Thymus (tissue), 11 donors: ENCODE results near the gene EYS. TPM values are rescaled to one million over a fixed set of nuclear protein-coding genes. Genes with fewer than 3 reads are reported as not detected.
"Not testable (repeated sequence)": the region's sequence is repeated elsewhere in the genome, so short reads cannot be mapped to it uniquely, and the experiment has no call there.

ENCODE experiments used
- DNase-seq, 9 donors: peaks; one replicate each; pipeline ENCODE4 v3.0.0-alpha.2; 2013; ENCODE audit warnings: low spot score in 9 of 9, low read depth in 6 of 9, missing footprints in 1 of 9
- H3K27ac ChIP-seq, 2 donors: one replicate each; pipeline ENCODE4 v1.5.1; 2013; ENCODE audit warnings: control low read depth in 1 of 2, low read depth in 1 of 2, low read length in 1 of 2, mild to moderate bottlenecking in 1 of 2, moderate library complexity in 1 of 2
- H3K27me3 ChIP-seq, 2 donors: one replicate each; pipeline ENCODE4 v1.5.1; 2013; ENCODE audit warnings: low read length in 1 of 2; ENCODE audit not compliant: control insufficient read depth in 2 of 2, insufficient read depth in 1 of 2
- H3K36me3 ChIP-seq, 2 donors: one replicate each; pipeline ENCODE4 v1.5.1; 2013; ENCODE audit warnings: low read length in 1 of 2, mild to moderate bottlenecking in 1 of 2, moderate library complexity in 1 of 2; ENCODE audit not compliant: control insufficient read depth in 2 of 2, insufficient read depth in 2 of 2
- H3K4me1 ChIP-seq, 2 donors: one replicate each; pipeline ENCODE4 v1.5.1; 2013; ENCODE audit warnings: low read length in 2 of 2; ENCODE audit not compliant: control insufficient read depth in 2 of 2, insufficient read depth in 2 of 2
- H3K4me3 ChIP-seq, 2 donors: one replicate each; pipeline ENCODE4 v1.5.1; 2013; ENCODE audit warnings: low read length in 2 of 2, control low read depth in 1 of 2, mild to moderate bottlenecking in 1 of 2
- H3K9me3 ChIP-seq, 2 donors: one replicate each; pipeline ENCODE4 v1.5.1; 2013; ENCODE audit warnings: low read length in 1 of 2, mild to moderate bottlenecking in 1 of 2; ENCODE audit not compliant: control insufficient read depth in 2 of 2, insufficient read depth in 1 of 2
- WGBS: extraction: QIAGEN DNeasy Blood & Tissue Kit; methylation state at CpG from one replicate; pipeline ENCODE4 v1.1.7; 2013; 5-methylcytosine and 5-hydroxymethylcytosine counted together
- polyA plus RNA-seq: library from polyadenylated mRNA; stranded (reverse); fragments of 200-250 nt; gene quantifications from one replicate; pipeline ENCODE4 v1.2.3, GENCODE V29; 2013
- total RNA-seq: library from RNA; stranded (reverse); fragments of 120-200 nt; gene quantifications from one replicate; pipeline ENCODE4 v1.2.4, GENCODE V29; 2013
- donor health status: healthy.

EYS gene
- total and polyA plus RNA-seq, 2 donors = 0.05 to 0.28 TPM

DNA sequence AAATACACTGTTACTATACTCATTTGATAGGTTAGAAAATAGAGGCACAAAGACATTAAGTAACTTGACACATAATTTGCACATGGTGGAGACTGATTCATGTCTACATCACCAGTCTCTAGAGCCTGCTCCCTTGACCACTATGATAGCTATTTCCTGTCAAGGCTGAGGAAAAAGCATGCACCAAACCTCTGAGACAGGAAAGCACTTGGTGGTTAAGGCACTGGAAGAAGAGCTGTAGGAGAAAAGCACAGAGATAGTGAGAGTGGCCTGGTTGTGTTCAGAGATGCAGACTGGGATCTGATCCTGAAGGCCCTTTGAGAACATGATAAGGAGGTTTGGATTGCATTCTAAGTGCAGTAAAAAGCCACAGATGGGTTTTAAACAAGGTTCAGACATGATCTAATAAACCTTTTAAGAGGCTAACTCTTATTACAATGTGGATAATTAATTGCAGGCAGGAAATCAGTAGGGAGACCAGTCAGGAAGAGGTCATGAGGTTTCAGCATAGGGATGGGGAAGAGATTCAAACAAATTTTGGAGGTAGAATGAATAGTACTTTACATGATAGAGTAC lies 1902.6 kb downstream of the EYS start:
- Histone ChIP-seq H3K4me1 (no peaks in the 10 kb centered on the region), H3K27me3 (no peaks in the 10 kb centered on the region), H3K36me3 (no peaks in the 10 kb centered on the region), H3K27ac (no peak overlapping the region), H3K4me3 (no peak overlapping the region), H3K9me3 (no peaks in the 10 kb centered on the region)
- DNase-seq = no peak

- over 99% methylated on average over 2 of the region's 2 CpGs for WGBS
- no peak overlapping the region for H3K27ac ChIP-seq
- H3K4me1 ChIP-seq = no peaks in the 10 kb centered on the region
- H3K27me3 ChIP-seq = no peaks in the 10 kb centered on the region
- no peaks in the 10 kb centered on the region for H3K36me3 ChIP-seq
- no peaks in the 10 kb centered on the region for H3K9me3 ChIP-seq
- H3K4me3 ChIP-seq = no peak overlapping the region
- DNase-seq = no peak
These were observed 1903.7 kb downstream of the EYS start for GRCh38 chr6:63803371-63803770.

DNA sequence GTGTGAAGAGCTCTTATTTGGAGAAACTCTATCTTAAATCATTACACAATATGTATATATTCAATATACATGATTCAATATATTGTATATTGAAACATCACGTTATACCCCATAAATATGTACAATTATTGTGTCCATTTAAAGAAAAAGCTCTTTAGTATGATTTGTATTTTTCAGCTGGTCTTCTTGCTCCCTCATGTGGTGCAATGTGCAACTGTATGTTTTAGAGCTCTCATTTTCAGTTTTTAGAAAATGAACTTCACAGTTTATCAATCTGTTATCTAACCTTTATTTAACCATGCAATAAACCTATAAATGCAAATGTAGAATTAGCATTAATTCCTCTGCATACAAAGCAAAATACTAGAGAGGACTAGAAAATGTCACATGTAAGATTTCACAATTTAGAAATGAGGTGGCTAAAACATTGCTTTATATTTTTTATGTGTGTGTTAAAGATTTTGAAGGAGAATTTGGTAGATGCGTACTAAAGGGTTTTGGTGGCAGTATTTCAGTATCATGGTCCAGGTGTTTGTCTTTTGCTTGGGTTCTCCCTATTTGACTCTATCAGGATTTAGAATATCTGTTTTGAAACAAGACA lies 1904.3 kb downstream of the EYS start:
- no peak overlapping the region for H3K4me3 ChIP-seq
- 72% methylated on average over 2 of the region's 2 CpGs for WGBS
- no peak overlapping the region for H3K27ac ChIP-seq
- H3K27me3 ChIP-seq = no peaks in the 10 kb centered on the region
- H3K9me3 ChIP-seq = no peaks in the 10 kb centered on the region
- DNase-seq = no peak
- no peaks in the 10 kb centered on the region for H3K36me3 ChIP-seq
- no peaks in the 10 kb centered on the region for H3K4me1 ChIP-seq

DNA sequence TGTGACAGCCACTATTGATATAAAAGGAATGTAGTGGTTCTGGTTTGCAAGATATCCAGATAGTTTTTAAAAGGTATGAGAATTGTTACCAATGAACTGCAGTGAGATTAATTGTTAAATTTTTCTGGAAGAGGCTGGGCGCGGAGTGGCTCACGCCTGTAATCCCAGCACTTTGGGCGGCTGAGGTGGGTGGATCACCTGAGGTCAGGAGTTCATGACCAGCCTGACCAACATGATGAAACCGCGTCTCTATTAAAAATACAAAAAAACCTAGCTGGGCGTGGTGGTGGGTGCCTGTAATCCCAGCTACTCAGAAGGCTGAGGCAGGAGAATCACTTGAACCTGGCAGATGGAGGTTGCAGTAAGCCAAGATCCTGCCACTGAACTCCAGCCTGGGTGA lies 1906.6 kb downstream of the EYS start:
- not testable (repeated sequence) for H3K27ac ChIP-seq, H3K4me3 ChIP-seq, DNase-seq, H3K36me3 ChIP-seq, H3K4me1 ChIP-seq, H3K27me3 ChIP-seq, H3K9me3 ChIP-seq
- WGBS = 94% methylated on average over 7 of the region's 7 CpGs

- Histone ChIP-seq H3K4me1 (no peaks in the 10 kb centered on the region), H3K4me3 (no peak overlapping the region), H3K9me3 (no peaks in the 10 kb centered on the region), H3K27ac (no peak overlapping the region), H3K36me3 (no peaks in the 10 kb centered on the region), H3K27me3 (no peaks in the 10 kb centered on the region)
- WGBS = 92% methylated on average over 9 of the region's 9 CpGs
- no peak for DNase-seq
These were observed 1907.2 kb downstream of the EYS start for GRCh38 chr6:63799813-63800212.

DNA sequence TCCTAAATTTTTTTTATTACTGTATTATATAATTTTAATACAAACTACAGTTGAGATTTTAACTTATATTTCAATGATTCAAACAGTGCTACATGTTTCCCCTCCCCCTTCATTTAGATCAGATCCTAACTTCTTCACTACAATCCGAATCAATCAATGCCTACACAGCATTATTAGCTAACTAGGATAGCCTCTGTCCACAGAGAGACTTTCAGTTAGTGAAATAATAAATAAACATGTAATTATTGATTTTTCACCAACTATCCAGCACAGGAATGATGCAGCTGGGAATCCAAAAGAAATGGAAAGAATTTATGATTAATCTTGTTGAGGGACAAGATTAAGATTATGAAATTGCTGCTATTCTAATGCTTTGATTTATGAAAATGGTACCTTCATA lies 1907.7 kb downstream of the EYS start:
- no peaks in the 10 kb centered on the region for H3K27me3 ChIP-seq
- no peaks in the 10 kb centered on the region for H3K36me3 ChIP-seq
- H3K4me1 ChIP-seq = no peaks in the 10 kb centered on the region
- no peak for DNase-seq
- no peak overlapping the region for H3K27ac ChIP-seq
- no peak overlapping the region for H3K4me3 ChIP-seq
- H3K9me3 ChIP-seq = no peaks in the 10 kb centered on the region
- WGBS = 95% methylated on average over 1 of the region's 1 CpG

DNA sequence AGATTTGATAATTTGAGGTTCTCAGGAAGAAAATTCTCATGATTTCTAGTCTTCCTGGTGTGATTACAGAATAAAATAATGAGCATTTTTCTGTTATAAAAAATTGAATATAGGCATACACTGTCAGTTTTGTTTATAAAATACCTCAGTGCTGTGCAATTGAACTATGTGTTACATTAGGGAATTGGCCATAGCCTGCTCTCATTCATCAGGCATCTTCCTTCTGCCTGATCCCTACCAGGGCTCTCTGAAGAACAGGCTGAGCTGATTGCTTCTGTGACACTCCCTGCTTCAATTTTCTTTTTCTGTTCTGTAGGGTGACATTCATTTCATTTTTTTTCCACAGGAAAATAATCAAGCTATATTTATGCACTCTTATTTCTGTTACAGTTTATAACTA lies 1908.6 kb downstream of the EYS start:
- Histone ChIP-seq H3K27me3 (no peaks in the 10 kb centered on the region), H3K27ac (no peak overlapping the region), H3K4me3 (no peak overlapping the region), H3K9me3 (no peaks in the 10 kb centered on the region), H3K4me1 (no peaks in the 10 kb centered on the region), H3K36me3 (no peaks in the 10 kb centered on the region)
- DNase-seq = no peak

DNA sequence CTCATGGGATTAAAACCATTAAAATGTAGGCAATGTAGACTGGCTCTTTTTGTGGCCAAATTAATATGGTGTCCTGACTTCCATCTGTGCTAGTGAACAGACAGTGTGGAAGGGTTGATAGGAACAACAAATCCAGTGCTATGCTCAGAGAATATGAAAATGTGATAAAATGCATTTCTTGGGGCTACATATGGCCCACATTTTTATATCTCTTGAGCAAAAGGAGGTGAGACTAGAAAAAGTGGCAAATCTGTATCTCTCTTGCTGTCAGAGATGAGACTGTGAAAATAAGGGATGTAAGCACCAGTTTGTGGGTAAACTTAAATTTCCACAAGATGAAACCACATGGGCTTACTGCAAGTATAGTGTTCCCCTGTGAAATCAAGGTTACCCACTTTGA lies 1909.3 kb downstream of the EYS start:
- no peak for DNase-seq
- Histone ChIP-seq H3K9me3 (no peaks in the 10 kb centered on the region), H3K27ac (no peak overlapping the region), H3K4me1 (no peaks in the 10 kb centered on the region), H3K27me3 (no peaks in the 10 kb centered on the region), H3K36me3 (no peaks in the 10 kb centered on the region), H3K4me3 (no peak overlapping the region)

GRCh38 chr6:63795826-63796225 lies 1911.2 kb downstream of the EYS start:
- H3K36me3 ChIP-seq = no peaks in the 10 kb centered on the region
- H3K27ac ChIP-seq = no peak overlapping the region
- no peak for DNase-seq
- 95% methylated on average over 3 of the region's 3 CpGs for WGBS
- no peak overlapping the region for H3K4me3 ChIP-seq
- H3K9me3 ChIP-seq = no peaks in the 10 kb centered on the region
- no peaks in the 10 kb centered on the region for H3K27me3 ChIP-seq
- no peaks in the 10 kb centered on the region for H3K4me1 ChIP-seq

- Histone ChIP-seq H3K4me3 (no peak overlapping the region), H3K27ac (no peak overlapping the region), H3K36me3 (no peaks in the 10 kb centered on the region), H3K27me3 (no peaks in the 10 kb centered on the region), H3K9me3 (no peaks in the 10 kb centered on the region), H3K4me1 (no peaks in the 10 kb centered on the region)
- DNase-seq = no peak
These were observed 1912.0 kb downstream of the EYS start for GRCh38 chr6:63795006-63795405.
